Bone marrow (tissue), 2 donors: ENCODE results near the gene ARHGEF40.

Source experiments
- DNase-seq, 2 donors: peaks; one replicate each; lab custom pipeline; 2025; lab: John Stamatoyannopoulos, UW

Gene ARHGEF40

DNA sequence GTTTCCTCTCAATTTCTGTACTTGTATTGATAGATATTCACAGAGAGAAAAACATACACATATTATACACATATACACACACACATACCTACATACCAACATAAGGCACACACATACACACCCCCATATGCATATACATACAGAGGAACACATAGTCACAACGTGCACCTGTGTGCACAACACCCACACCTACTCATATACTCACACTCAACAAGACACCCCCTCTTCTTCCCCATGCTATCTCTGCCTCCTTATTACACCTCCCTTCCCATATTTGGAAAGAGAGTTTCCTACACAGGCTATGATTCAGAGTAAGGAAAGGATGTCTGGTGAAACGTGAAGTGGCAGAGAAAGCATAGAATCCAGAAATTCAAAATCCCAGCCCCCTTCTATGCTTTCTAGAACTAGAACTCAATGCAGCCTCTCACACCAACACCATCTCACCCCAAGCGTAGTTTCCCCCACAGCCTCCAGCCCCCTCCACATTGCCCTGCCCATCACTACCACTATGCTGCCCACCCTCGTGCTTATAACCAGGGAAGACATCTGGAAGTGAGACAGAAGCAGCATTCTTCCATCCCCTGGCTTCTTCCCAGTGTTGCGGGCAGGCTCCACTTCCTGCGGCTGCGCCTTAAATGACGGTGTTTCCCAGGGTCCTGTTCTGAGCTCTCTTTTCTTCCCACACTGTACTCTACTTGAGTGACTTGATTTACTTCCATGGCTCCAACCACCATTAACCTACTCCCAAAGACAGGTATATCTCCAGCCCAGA lies 10.1 kb upstream of the ARHGEF40 start:
- no peak for DNase-seq

DNA sequence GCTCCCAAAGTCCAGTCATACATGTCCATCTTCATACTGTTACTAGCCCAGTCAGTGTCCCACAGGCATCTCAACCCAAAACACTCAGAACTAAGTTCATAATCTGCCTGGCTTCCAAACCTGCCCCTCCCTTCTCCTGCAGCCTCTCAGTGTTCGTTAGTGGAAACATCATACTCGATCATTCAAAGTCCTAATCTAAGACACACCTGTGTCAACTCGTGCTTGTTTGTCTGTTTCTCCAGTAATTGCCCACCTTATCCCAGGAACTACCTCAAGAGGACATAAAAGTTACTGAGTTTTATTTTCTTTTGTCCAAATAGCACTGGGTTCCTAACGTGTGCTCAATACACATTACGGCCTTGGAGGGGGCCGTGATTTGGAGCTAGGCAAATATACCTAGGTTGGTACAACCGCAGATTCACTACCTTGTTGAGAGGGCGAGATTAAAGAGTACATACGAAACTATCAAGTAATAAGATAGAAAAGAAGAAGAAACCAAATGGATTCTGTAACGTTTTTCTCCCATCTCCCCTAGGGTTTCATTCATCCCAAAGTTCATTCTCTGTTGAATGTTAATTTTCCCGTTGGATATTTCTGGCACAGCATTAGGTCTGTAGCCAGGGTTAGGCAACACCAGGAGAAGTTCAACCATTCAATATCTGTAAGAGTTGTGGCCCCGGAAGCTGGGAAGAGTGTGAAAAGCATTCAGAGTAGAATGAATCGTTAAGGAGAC lies 9.3 kb upstream of the ARHGEF40 start:
- DNase-seq = no peak

DNA sequence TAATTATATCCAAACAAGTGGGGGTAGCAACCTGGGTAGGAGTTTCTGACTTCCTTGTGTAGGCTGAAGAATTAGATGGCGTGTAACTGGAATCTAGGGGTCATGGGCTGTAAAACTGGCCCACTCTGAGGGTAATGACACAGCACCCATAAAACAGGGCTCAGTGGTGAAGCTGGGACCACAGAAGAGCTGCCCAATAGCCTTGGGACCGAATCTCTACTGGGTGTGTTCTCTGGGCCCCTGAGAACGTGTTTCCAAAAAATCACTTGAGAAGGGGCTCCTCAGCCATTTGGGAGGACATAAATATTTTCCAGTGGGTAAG lies 8.8 kb upstream of the ARHGEF40 start:
- no peak for DNase-seq

DNA sequence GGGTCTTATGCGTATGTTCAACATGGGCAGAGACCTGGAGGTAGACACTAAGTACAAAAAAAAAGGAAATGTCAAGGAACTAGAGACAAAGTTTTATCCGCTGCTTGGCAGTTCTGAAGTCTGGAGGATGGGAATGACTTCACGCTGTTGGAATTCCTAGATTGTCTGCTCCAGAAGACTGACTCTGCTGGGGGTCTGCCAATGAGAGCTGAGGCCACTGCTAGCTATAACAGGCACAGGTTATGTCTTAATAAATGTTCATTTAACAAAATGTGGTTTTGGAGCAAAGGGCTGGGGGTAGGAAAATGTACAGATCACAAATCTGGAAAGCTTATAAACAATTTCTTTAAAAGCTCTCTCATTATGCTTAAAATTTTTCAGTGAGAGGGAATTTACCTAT lies 6.6 kb upstream of the ARHGEF40 start:
- no peak for DNase-seq

DNA sequence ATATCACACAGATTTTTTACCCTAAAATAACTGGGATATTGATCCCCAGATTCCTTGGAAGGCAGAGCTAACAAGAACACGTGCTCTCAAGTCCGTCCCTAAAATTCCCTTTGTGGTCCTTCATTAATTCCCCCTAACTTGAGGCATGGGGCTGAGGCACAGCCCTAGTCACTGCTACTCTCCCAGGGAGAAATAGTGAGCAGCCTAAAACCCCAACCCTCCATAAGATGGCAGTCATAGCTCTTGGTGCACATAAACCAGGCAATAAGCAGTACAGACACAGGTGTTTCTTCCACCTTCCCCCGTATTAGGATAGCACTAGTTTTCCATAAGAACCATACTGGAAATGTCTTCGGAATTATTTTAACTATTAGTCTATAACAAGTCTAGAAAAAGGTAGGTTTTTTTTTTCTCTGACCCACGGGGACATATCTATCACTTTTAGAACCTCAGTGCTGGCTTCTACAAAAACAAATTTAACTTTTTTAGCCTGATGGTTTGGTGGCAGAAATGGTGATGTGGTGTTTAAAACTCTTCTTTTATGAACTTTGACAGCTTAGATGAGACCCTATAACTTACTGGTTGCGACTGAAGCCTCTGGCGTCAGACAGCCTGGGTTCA lies 3.1 kb upstream of the ARHGEF40 start:
- peak in 1 of 2 donors; percentile 10 for DNase-seq

DNA sequence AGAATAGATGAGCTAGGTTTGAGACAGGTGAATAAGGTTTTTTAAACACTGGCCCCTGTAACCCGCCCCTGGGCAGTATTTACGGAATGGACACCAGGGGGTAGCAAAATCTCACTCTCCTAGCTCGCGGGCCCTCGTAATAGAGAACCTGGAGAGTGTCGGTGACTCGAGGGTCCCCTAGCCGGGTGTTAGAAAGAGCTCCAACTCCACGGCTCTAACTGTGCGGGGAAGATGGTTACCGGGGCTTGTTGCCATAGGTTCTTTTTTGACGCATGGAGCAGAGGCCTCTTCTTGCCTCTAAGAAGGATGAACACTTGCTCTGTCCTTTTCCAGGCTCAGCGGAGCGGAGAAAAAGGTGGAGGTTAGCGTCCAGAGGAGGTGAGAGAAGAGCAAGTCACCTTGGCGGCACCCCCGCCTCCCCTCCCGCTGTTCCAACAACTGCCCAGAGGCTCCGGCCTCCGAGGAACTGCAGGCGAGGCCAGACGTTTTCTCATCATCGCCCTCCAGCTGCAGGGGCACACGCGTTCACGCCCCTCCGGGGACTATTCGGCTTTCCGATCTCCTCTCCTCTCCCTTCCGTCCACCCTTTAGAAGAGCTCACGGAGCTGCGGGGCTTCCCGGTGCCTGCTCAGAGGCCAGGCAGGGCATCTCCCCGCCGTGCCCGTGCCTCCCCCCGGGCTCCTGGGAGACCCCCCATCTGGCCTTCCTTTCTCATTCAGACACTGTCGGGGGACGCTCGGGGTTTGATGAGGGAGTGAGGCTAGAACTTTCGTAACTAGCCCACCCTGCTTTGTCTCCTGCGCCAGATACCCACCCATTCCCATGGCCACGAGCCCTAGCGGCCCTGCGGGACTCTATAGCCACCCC lies 1.4 kb upstream of the ARHGEF40 start:
- peak in 1 of 2 donors; percentile 47 for DNase-seq

DNA sequence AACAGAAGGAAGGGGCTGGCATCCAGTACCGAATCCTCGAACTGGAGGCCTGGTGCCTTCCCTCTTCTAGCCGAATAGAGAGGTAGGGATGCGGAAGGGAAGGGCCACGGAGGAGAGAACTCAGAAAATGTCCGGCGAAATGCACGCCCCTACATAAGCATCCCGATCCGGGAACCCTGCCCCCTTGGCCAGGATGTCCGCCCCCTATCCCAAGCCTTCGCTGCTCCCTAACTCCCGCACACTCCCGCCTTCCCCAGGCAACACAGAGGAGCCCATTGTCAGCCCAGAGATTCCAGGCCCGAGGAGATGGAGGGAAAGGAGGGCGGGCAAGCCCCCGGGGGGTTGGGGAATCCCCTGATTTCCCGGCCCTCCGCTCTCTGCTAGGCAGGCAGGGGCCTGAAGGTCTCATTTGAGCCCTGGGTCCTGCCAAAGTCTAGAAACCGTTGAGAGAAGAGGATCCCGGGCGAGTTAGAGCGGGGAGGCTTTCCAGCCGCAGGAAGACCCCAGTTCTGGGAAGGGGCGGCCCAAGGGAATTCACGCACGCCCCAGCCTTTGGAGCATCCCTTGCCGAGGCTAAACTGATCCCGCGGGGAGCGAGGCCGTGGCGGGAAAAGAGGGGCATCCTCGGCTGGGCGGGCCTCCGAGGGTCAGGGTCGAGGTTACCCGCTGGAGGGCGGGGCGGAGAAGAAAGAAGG lies 569 bp upstream of the ARHGEF40 start:
- no peak for DNase-seq

DNA sequence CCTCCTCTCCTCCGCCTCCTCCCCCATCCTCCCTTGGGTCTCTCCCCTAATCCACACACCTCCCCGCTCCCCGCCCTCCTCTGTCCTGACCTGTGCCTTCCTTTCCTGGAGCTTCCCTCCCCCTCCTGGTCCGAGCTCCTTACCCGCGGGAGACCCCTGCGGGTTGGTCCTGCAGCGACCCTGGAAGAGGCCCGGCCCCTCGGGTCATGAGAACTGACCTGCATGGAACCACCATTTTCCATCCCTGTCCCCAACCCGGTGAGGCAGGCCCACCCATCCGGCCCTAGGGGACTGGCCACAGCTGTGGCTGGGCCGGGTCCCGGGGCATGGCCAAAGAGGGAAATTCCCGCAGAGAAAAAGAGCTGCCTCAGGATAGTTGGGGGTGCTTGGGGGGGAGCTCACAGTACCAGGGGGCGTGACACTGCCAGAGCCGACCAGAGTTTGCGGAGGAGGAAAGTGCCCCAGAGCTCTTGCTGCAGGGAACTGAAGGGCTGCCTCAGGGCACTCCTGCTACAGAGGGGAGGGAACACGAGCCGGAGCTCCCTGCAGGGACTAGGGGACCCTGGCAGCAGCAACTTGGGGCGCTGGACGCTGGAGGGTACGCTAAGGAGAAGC lies 613 bp downstream of the ARHGEF40 start:
- DNase-seq = peak; percentile 8 to 72

DNA sequence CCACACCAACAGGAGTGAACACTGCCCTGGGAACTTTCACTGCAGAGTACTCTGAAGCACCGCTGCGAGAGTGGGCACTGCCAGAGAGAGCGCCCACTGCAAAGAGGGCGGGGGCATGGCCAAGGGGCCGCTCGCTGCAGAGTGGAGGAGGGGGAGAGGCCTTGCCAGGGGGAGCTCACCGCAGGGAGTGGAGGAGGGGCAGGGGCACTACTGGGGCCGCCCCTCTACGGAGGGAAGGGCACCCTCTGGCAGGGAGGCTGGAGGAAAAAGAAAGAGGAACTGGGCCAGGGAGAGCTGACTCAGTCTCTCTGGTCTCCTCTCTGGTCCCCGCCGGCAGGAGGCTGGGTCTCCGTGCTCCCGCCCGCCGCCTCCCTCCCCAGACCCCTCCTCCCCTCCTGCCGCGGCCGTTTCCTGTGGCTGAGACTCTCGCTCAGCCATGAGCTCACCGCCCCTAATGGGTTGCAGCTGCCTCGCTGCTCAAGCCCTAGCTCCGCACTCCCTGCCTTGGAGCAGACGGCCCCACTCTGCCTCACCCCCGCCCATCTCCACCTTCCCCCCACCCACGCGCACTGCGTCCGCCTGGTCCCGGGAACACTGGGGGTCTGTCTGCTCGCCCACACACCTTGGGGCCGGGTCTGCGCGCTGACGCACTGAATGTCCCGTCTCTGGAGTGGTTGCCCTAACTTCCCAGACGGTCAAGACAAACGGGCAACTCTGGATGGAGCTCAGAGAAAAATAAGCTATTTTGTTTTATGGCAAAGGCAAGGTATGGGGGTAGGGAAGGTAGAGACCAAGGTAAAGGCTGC lies 1.3 kb downstream of the ARHGEF40 start:
- DNase-seq = peak; percentile 89 to 90

DNA sequence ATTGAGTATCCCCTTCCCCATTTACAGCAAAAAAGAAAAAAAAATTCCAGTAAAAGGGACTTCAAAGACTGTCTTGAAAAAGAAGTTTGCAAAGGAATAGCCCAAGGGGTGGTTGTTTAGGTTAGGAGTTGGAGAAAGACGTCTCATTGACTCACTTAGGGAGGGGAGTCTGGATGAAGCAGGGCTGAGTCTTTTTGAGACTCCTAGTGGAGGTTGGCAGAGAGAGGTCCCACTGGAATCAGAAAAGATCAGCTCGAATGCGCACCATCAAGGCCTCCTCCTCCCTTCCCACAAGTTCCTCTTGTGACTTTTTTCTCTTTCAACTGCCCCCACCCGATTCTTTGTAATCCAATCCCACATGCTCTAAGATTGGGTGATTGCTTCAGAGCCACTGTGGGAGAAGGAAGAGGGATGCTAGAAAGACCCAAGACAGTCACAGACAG lies 1.9 kb downstream of the ARHGEF40 start:
- peak in 1 of 2 donors; percentile 47 for DNase-seq

DNA sequence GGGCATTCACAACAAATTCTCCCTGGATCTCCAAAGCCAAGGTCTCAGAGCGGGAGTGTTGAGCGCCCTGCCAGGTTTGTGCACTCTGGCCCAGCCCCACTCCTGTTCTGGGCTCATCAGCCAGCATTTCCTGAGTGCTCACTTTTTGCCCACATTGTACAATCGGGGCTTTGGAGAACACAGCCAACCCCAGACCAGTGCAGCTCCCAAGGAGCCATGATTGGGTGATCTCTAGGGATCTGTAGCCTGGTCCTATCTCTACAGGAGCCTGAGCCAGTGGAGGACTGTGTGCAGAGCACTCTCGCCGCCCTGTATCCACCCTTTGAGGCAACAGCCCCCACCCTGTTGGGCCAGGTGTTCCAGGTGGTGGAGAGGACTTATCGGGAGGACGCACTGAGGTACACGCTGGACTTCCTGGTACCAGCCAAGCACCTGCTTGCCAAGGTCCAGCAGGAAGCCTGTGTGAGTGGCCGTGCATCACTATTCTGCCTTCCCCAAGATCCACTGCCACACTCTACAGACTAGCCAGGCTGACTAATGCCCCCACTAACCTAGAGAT lies 2.8 kb downstream of the ARHGEF40 start:
- no peak for DNase-seq

DNA sequence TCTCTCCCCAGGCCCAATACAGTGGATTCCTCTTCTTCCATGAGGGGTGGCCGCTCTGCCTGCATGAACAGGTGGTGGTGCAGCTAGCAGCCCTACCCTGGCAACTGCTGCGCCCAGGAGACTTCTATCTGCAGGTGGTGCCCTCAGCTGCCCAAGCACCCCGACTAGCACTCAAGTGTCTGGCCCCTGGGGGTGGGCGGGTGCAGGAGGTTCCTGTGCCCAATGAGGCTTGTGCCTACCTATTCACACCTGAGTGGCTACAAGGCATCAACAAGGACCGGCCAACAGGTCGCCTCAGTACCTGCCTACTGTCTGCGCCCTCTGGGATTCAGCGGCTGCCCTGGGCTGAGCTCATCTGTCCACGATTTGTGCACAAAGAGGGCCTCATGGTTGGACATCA lies 3.8 kb downstream of the ARHGEF40 start:
- no peak for DNase-seq

DNA sequence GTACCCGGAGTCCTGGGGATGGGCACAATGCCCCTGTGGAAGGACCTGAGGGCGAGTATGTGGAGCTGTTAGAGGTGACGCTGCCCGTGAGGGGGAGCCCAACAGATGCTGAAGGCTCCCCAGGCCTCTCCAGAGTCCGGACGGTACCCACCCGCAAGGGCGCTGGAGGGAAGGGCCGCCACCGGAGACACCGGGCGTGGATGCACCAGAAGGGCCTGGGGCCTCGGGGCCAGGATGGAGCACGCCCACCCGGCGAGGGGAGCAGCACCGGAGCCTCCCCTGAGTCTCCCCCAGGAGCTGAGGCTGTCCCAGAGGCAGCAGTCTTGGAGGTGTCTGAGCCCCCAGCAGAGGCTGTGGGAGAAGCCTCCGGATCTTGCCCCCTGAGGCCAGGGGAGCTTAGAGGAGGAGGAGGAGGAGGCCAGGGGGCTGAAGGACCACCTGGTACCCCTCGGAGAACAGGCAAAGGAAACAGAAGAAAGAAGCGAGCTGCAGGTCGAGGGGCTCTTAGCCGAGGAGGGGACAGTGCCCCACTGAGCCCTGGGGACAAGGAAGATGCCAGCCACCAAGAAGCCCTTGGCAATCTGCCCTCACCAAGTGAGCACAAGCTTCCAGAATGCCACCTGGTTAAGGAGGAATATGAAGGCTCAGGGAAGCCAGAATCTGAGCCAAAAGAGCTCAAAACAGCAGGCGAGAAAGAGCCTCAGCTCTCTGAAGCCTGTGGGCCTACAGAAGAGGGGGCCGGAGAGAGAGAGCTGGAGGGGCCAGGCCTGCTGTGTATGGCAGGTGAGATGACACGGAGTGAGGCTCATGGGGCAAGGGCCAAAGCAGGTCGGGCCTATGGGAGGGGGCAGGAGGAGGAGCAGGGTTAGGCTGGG lies 4.5 kb downstream of the ARHGEF40 start:
- DNase-seq = no peak

DNA sequence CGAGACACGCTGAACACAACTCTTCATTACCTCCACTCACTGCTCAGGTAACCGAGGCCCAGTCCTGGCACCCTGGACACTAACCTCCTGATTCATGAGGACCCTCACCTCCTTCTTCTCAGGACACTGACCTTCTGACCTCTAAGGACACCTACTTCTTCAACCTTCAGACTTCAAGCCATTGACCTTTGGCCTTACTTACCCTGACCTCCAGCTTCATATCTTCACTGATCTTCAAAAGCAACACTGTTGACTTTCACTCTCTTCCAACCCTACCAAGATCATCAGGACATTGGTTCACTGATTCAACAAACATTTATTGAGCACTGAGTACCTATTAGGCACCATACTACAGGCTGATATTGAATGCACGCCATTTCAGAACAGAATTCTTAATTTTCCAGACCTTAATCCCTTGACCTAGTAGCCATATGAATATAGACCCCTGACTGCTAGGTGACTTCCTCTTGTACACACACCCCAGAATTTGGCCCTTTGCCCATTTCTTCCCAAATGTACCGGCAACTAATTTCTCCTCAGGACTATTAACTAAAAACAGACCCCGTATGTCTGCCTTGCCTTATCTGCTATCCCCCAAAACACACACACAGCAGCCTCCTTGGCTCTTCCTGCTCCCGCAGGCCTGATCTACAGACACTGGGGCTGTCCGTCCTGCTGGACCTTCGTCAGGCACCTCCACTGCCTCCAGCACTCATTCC lies 5.8 kb downstream of the ARHGEF40 start:
- DNase-seq = no peak

DNA sequence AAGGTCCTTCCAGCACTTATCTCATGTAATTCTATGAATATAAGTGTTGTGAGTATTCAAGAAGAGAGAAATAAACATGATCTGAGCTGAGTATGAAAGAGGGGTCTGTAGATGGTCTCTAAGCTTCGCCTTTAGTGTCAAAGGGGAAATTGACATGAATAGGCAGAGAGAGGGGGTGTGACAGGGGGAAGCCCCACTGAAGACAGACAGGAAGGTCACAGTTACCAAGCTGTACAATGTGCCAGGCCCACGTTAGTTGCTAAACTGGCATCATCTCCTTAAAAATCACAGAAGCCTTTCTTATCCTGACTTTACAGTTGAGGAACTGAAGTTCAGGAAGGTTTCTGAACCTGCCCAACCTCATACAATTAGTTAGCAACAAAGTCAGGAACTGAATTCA lies 7.6 kb downstream of the ARHGEF40 start:
- no peak for DNase-seq

DNA sequence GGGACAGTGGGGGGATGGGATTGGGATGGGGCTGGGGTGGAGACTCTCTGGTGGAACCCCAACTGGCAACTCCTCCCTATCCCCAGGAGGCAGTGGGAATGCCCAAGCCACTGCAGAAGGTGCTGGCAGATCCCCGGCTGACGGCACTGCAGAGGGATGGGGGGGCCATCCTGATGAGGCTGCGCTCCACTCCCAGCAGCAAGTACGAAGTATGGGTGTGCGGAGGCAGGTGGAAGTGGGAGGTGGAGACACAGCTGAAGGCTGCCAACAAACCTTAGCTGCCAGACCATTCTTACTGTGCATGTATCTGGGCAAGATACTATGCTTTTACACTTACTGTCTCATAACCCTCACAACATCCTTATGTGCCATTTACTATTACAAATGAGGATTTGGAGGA lies 8.2 kb downstream of the ARHGEF40 start:
- DNase-seq = no peak

DNA sequence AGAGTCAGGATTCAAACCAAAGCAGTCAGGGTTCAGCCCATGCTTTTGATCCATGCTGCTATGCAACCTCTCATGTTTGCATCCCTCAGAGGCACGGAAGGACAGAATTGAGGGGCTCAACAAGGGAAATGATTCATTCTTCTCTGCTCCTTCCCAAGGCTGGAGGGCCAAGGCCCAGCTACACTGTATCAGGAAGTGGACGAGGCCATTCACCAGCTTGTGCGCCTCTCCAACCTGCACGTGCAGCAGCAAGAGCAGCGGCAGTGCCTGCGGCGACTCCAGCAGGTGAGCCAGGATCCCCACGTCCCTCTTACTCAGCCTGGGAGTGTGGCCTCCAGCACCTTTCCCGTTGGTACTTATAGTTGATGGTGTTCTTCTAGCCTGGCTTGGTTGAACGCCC lies 8.6 kb downstream of the ARHGEF40 start:
- DNase-seq = no peak

DNA sequence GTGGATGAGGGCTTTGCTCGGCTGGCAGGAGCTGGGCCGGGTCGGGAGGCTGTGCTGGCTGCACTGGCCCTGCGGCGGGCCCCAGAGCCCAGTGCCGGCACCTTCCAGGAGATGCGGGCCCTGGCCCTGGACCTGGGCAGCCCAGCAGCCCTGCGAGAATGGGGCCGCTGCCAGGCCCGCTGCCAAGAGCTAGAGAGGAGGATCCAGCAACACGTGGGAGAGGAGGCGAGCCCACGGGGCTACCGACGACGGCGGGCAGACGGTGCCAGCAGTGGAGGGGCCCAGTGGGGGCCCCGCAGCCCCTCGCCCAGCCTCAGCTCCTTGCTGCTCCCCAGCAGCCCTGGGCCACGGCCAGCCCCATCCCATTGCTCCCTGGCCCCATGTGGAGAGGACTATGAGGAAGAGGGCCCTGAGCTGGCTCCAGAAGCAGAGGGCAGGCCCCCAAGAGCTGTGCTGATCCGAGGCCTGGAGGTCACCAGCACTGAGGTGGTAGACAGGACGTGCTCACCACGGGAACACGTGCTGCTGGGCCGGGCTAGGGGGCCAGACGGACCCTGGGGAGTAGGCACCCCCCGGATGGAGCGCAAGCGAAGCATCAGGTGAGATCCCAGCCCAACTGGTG lies 11.5 kb downstream of the ARHGEF40 start:
- no peak for DNase-seq
